ENCODE measurements around the gene ZNF322.
"Not testable (repeated sequence)": the region's sequence is repeated elsewhere in the genome, so short reads cannot be mapped to it uniquely, and the experiment has no call there.

The ZNF322 gene

GRCh38 chr6:26659042-26659999 is at the start of gene ZNF322:
Gene ZNF322, minus strand, starts transcription at chr6:26659746. Its CDS starts 21,193 bp downstream, at chr6:26638553.
- DNase-seq = peak; percentile 97

- DNase-seq = not testable (repeated sequence)
Measured at GRCh38 chr6:26705780-26706179, 46.2 kb upstream of the ZNF322 start.

- not testable (repeated sequence) for DNase-seq
Measured at GRCh38 chr6:26705352-26705751, 45.8 kb upstream of the ZNF322 start.

GRCh38 chr6:26701023-26701747 is 41.6 kb upstream of the ZNF322 start:
- not testable (repeated sequence) for DNase-seq

GRCh38 chr6:26697496-26697895 is 38.0 kb upstream of the ZNF322 start:
- DNase-seq = not testable (repeated sequence)

GRCh38 chr6:26689324-26689947 is 29.9 kb upstream of the ZNF322 start:
- DNase-seq = not testable (repeated sequence)

GRCh38 chr6:26682435-26683042 is 23.0 kb upstream of the ZNF322 start:
- DNase-seq = not testable (repeated sequence)

GRCh38 chr6:26673287-26673686 is 13.7 kb upstream of the ZNF322 start:
- not testable (repeated sequence) for DNase-seq

GRCh38 chr6:26670558-26670957 is 11.0 kb upstream of the ZNF322 start:
- DNase-seq = not testable (repeated sequence)

- DNase-seq = not testable (repeated sequence)
Measured at GRCh38 chr6:26670003-26670402, 10.5 kb upstream of the ZNF322 start.

GRCh38 chr6:26660000-26660361 is 435 bp upstream of the ZNF322 start:
- DNase-seq = no peak

GRCh38 chr6:26657256-26657655 is 2.3 kb downstream of the ZNF322 start:
- no peak for DNase-seq

- DNase-seq = no peak
Measured at GRCh38 chr6:26653007-26653406, 6.5 kb downstream of the ZNF322 start.

GRCh38 chr6:26651133-26651781 is 8.3 kb downstream of the ZNF322 start:
- DNase-seq = no peak

- DNase-seq = no peak
Measured at GRCh38 chr6:26646074-26646473, 13.5 kb downstream of the ZNF322 start.

- DNase-seq = no peak
Measured at GRCh38 chr6:26640806-26641205, 18.7 kb downstream of the ZNF322 start.

GRCh38 chr6:26629359-26629758 is 30.2 kb downstream of the ZNF322 start:
- no peak for DNase-seq

- no peak for DNase-seq
Measured at GRCh38 chr6:26627843-26628242, 31.7 kb downstream of the ZNF322 start.

GRCh38 chr6:26624557-26624956 is 35.0 kb downstream of the ZNF322 start:
- DNase-seq = no peak

GRCh38 chr6:26623339-26623859 is 36.1 kb downstream of the ZNF322 start:
- DNase-seq = no peak

- DNase-seq = no peak
Measured at GRCh38 chr6:26613689-26614683, 45.6 kb downstream of the ZNF322 start.
